OCI-LY1 (cell line): ENCODE data around the gene NFASC.

Experiments used
- CTCF ChIP-seq: fragments of 200-600 bp; sonication (generic), shearing (Covaris generic); IDR thresholded peaks from 2 replicates; pipeline ENCODE4 v1.5.1; 2017; ENCODE audit warnings: mild to moderate bottlenecking, antibody characterized with exemption, low read length, moderate library complexity, mixed read lengths
- EZH2 ChIP-seq: fragments of 200-600 bp; sonication (generic), shearing (Covaris generic); IDR thresholded peaks from 2 replicates; pipeline ENCODE4 v1.8.0; 2017; ENCODE audit warnings: borderline replicate concordance, mixed run types, mild to moderate bottlenecking, antibody characterized with exemption, low read length, moderate library complexity, mixed read lengths

- TF ChIP-seq CTCF (no peak), EZH2 (no peak)
Observed at GRCh38 chr1:205032508-205032907, 161.8 kb downstream of the NFASC start.
